ENCODE data around the gene SPOCK3.
"Not testable (repeated sequence)": the region's sequence is repeated elsewhere in the genome, so short reads cannot be mapped to it uniquely, and the experiment has no call there.

Gene SPOCK3

GRCh38 chr4:166875821-166876220 lies 358.5 kb downstream of the SPOCK3 start:
- Mint-ChIP-seq H3K4me3 (no peak overlapping the region), H3K9me3 (peaks cover 13 to 14% of the 10 kb centered on the region in 2 donors), H3K27ac (no peak overlapping the region), H3K4me1 (no peaks in the 10 kb centered on the region), H3K27me3 (no peaks in the 10 kb centered on the region)
- no peak for ATAC-seq
- no peak for DNase-seq

GRCh38 chr4:166862032-166862431 lies 372.3 kb downstream of the SPOCK3 start:
- Mint-ChIP-seq H3K4me3 (no peak overlapping the region), H3K4me1 (no peaks in the 10 kb centered on the region), H3K27ac (no peak overlapping the region), H3K9me3 (peaks cover 16 to 22% of the 10 kb centered on the region in 2 donors), H3K27me3 (no peaks in the 10 kb centered on the region)
- no peak for ATAC-seq
- no peak for DNase-seq

DNA sequence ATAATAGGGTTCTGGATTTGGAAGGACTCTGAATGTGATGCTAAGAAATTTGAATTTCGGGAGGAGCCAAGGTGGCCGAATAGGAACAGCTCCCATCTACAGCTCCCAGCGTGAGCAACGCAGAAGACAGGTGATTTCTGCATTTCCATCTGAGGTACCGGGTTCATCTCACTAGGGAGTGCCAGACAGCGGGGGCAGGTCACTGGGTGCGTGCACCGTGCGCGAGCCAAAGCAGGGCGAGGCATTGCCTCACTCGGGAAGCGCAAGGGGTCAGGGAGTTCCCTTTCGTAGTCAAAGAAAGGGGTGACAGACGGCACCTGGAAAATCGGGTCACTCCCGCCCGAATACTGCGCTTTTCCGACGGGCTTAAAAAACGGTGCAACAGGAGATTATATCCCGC lies 383.9 kb downstream of the SPOCK3 start:
- not testable (repeated sequence) for H3K27me3 Mint-ChIP-seq, H3K4me1 Mint-ChIP-seq, H3K9me3 Mint-ChIP-seq, ATAC-seq, DNase-seq, H3K4me3 Mint-ChIP-seq, H3K27ac Mint-ChIP-seq

- no peak for ATAC-seq
- H3K27me3 Mint-ChIP-seq: no peaks in the 10 kb centered on the region
- no peak overlapping the region for H3K4me3 Mint-ChIP-seq
- no peak overlapping the region for H3K27ac Mint-ChIP-seq
- peaks cover 0 to under 1% of the 10 kb centered on the region in 2 donors for H3K9me3 Mint-ChIP-seq
- no peak for DNase-seq
- no peaks in the 10 kb centered on the region for H3K4me1 Mint-ChIP-seq
These were observed 387.4 kb downstream of the SPOCK3 start for GRCh38 chr4:166846939-166847338.

DNA sequence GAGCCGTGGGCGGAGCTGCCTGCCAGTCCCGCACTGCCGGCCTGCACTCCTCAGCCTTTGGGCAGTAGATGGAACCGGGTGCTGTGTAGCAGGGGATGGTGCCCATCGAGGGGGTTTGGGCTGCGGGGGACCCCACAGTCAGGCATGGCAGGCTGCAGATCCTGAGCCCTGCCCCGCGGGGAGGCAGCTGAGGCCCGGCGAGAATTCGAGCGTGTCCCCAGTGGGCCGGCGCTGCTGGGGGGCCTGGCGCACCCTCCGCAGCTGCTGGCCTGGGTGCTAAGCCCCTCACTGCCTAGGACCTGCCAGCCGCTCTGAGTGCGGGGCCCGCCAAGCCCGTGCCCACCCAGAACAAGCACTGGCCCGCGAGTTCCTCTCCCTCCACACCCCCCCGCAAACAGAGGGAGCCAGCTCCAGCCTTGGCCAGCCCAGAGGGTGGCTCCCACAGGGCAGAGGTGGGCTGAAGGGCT lies 391.5 kb downstream of the SPOCK3 start:
- Mint-ChIP-seq H3K4me3 (no peak overlapping the region), H3K9me3 (peaks cover 0 to 6% of the 10 kb centered on the region in 2 donors), H3K27me3 (no peaks in the 10 kb centered on the region), H3K4me1 (no peaks in the 10 kb centered on the region), H3K27ac (no peak overlapping the region)
- DNase-seq (no peak), ATAC-seq (peak; percentile 20)

- Mint-ChIP-seq H3K27ac (no peak overlapping the region), H3K27me3 (no peaks in the 10 kb centered on the region), H3K9me3 (peaks cover 0 to 6% of the 10 kb centered on the region in 2 donors), H3K4me1 (no peaks in the 10 kb centered on the region), H3K4me3 (no peak overlapping the region)
- ATAC-seq (no peak), DNase-seq (no peak)
These were observed 394.6 kb downstream of the SPOCK3 start for GRCh38 chr4:166839615-166840251.

DNA sequence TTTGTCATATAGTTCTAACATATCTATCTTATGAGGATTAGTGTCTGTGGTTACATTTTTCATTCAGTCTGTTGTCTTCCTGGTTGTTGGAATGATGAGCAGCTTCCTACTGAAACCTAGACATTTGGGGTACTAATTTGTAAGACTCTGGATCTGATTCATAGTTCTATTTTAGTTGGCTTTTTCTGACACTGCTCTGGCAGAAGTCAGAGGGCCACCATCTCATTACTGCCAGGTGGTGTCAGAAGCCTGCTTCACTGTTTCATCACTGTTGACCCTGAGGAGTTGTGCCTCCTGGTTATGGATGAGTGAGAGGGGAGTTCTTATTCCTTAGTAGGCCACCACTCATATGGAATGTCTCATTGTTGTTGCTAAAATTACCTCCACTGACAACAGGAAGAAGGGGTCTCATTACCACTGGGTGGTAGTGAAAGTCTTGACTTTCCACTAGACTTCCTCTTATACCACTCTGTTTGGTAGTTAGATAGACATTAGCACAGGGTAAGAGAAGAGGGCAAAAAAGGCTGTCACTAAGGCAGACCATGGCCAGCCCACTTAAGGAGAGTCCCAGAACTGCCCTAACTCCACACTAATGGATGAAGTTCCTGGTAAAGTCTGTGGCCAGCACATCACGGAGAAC lies 395.2 kb downstream of the SPOCK3 start:
- Mint-ChIP-seq H3K27me3 (no peaks in the 10 kb centered on the region), H3K9me3 (peaks cover 4 to 6% of the 10 kb centered on the region in 2 donors), H3K4me3 (no peak overlapping the region), H3K27ac (no peak overlapping the region), H3K4me1 (no peaks in the 10 kb centered on the region)
- DNase-seq: no peak
- ATAC-seq: no peak

DNA sequence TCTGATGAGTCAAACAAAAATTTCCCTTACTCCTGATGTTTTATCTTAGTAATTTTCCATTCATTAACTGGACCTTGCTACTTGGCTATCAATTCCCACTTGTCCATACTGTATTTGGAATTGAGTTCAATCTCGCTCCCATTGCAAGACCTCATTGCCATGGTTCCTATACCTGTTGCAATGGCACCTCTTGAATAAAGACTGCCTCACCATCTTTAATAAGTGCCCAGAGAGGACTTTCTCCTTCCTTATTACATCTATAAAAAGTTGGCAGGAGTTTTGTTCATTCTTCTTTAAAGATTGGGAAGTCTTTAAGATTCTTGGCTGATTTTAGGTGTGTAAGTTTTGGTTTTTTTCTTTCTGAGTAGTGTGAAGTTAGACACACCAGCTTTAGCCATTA lies 397.4 kb downstream of the SPOCK3 start:
- Mint-ChIP-seq H3K27me3 (no peaks in the 10 kb centered on the region), H3K4me1 (no peaks in the 10 kb centered on the region), H3K9me3 (peaks cover 5 to 13% of the 10 kb centered on the region in 2 donors), H3K4me3 (no peak overlapping the region), H3K27ac (no peak overlapping the region)
- DNase-seq: no peak
- no peak for ATAC-seq

DNA sequence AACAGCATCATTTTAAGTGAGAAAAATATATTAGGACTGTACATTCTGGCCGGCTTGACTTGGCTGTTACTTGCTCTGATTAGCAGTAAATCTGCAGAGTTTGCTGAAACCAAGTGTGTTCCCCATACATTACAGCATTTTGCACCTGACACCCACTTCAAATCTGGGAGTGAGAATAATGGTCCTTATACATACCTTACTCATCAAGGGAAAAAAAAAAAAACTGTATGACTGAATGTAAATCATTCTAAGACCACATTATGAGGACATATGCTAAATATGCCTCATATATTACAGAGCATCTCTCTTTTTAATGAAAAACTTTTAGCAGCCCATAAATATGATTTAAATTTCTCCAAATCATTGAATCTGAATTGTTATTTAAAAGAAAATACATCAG lies 406.7 kb downstream of the SPOCK3 start:
- DNase-seq (no peak), ATAC-seq (no peak)
- Mint-ChIP-seq H3K4me1 (no peaks in the 10 kb centered on the region), H3K27ac (no peak overlapping the region), H3K27me3 (no peaks in the 10 kb centered on the region), H3K9me3 (peaks cover 0 to 15% of the 10 kb centered on the region in 2 donors), H3K4me3 (no peak overlapping the region)

- H3K4me1 Mint-ChIP-seq: no peaks in the 10 kb centered on the region
These were observed 407.1 kb downstream of the SPOCK3 start for GRCh38 chr4:166827167-166827566.

DNA sequence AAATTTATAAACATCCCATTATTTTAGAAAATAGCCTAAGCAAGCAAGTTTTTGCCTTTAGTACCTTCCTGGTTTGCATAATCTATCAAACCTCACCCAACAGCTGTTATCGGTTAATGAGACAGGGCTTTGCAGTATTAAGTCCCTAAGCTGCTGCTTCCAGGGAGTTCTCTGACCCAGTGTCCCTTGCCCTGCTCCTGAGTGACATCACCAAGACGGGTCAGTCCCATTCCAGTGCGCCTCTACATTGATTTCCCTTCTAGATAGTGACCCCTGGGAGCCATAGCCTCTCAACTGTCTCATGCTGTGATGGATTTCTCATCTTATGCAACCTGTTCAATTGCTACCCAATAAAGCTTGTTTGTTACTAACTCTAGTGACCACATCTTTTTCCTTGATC lies 410.4 kb downstream of the SPOCK3 start:
- no peaks in the 10 kb centered on the region for H3K4me1 Mint-ChIP-seq
- H3K27ac Mint-ChIP-seq: no peak overlapping the region
- no peak overlapping the region for H3K4me3 Mint-ChIP-seq
- peaks cover 4 to 9% of the 10 kb centered on the region in 2 donors for H3K9me3 Mint-ChIP-seq
- H3K27me3 Mint-ChIP-seq: no peaks in the 10 kb centered on the region
- ATAC-seq (no peak), DNase-seq (no peak)

More at GRCh38 chr4:166827167-166827566, 407.1 kb downstream of the SPOCK3 start:
- Mint-ChIP-seq H3K4me3 (no peak overlapping the region), H3K27ac (no peak overlapping the region), H3K27me3 (no peaks in the 10 kb centered on the region), H3K9me3 (peaks cover 0 to 15% of the 10 kb centered on the region in 2 donors)
- DNase-seq: no peak
- ATAC-seq: no peak

DNA sequence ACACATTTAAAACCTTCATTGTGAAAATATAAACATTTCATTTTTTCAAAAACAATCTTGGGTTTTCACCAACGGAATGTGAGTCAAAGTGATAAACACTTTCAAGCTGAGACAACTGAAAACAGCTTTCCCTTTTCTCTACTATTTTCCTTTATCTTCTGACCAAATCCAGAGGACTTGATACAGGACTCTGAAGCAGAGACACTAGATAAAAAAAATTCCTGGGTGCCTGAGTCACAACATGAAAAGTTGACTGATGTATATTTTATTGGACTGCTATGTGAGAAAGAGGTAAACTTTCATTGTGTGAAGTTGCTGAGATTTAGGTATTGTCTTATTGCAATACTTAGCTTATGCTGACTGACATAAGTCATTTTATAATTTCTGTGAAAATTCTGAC lies 411.2 kb downstream of the SPOCK3 start:
- H3K4me1 Mint-ChIP-seq: no peaks in the 10 kb centered on the region
- H3K27ac Mint-ChIP-seq: no peak overlapping the region
- ATAC-seq (no peak), DNase-seq (no peak)
- H3K9me3 Mint-ChIP-seq: peaks cover 4 to 9% of the 10 kb centered on the region in 2 donors
- H3K27me3 Mint-ChIP-seq: no peaks in the 10 kb centered on the region
- no peak overlapping the region for H3K4me3 Mint-ChIP-seq

- Mint-ChIP-seq H3K27ac (no peak overlapping the region), H3K9me3 (peaks cover 4 to 9% of the 10 kb centered on the region in 2 donors), H3K27me3 (no peaks in the 10 kb centered on the region), H3K4me3 (no peak overlapping the region), H3K4me1 (no peaks in the 10 kb centered on the region)
- ATAC-seq: no peak
- DNase-seq: no peak
These were observed 411.9 kb downstream of the SPOCK3 start for GRCh38 chr4:166822386-166822785.

GRCh38 chr4:166816890-166817289 lies 417.4 kb downstream of the SPOCK3 start:
- ATAC-seq: no peak
- H3K9me3 Mint-ChIP-seq: peaks cover 4 to 6% of the 10 kb centered on the region in 2 donors
- no peaks in the 10 kb centered on the region for H3K4me1 Mint-ChIP-seq
- no peak overlapping the region for H3K4me3 Mint-ChIP-seq
- no peak overlapping the region for H3K27ac Mint-ChIP-seq
- no peak for DNase-seq
- H3K27me3 Mint-ChIP-seq: no peaks in the 10 kb centered on the region

DNA sequence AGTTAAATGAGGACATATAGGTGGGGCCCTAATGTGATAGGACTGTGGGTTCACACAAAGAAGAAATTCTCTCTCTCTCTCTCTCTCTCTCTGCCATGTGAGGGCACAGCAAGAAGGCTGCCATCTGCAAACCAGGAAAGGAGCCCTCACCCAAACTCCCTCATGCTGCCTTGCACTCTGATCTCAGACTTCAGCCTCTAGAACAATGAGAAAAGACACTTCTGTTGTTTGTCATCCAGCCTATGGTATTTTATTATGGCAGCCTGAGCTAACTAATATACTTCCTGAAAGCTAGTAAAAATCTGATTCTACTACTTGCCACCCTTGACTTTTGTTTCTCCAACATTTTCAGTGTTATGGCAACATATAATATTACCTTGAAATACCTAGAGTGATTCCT lies 425.9 kb downstream of the SPOCK3 start:
- Mint-ChIP-seq H3K27me3 (no peaks in the 10 kb centered on the region), H3K27ac (no peak overlapping the region), H3K4me3 (no peak overlapping the region), H3K9me3 (peaks cover 0 to 4% of the 10 kb centered on the region in 2 donors), H3K4me1 (no peaks in the 10 kb centered on the region)
- DNase-seq (no peak), ATAC-seq (no peak)

- ATAC-seq (no peak), DNase-seq (no peak)
- Mint-ChIP-seq H3K27ac (no peak overlapping the region), H3K4me1 (no peaks in the 10 kb centered on the region), H3K9me3 (no peaks in the 10 kb centered on the region), H3K27me3 (no peaks in the 10 kb centered on the region), H3K4me3 (no peak overlapping the region)
These were observed 431.9 kb downstream of the SPOCK3 start for GRCh38 chr4:166802346-166802745.
